K562 (cell line): ENCODE measurements around the gene FH. TPM values are rescaled to one million over a fixed set of nuclear protein-coding genes. Genes with fewer than 3 reads are reported as not detected.

Experiments used
- ATAC-seq: fragments of 200-7000 bp; cut with Tn5 transposase; 3 replicates; pipeline ENCODE4 v1.9.1; 2020; ENCODE audit warnings: moderate library complexity
- BruUV-seq: library from RNA; stranded (reverse); fragments of 400-500 nt; replicated peaks from 2 replicates; lab custom pipeline; 2021; lab: Mats Ljungman, UMichigan
- CTCF ChIA-PET: fragments of 300-600 bp; formaldehyde crosslinking; extraction: SDS; loops from one replicate; lab custom pipeline; 2021; ENCODE audit warnings: low intra/inter-chr PET ratio; lab: Yijun Ruan, JAX
- POLR2A ChIA-PET: fragments of 300-600, 350-650 bp; sonication (Branson Sonifier 250); formaldehyde crosslinking; extraction: SDS; loops from one replicate; lab custom pipeline; 2021; ENCODE audit warnings: antibody characterized with exemption, inconsistent platforms; lab: Yijun Ruan, JAX
- DNase-seq, 4 experiments: peaks; one replicate each; pipeline versions ENCODE4 v3.0.0 to v3.0.0-alpha.2; 2011 to 2018; ENCODE audit warnings: low spot score in 3 of 4, mixed read lengths in 3 of 4; ENCODE audit errors: extremely low read depth in 1 of 4
- FAIRE-seq: peaks from 2 replicates; lab custom pipeline; 2011; peaks lifted over from hg19 to GRCh38; lab: Jason Lieb, UNC
- H2AFZ ChIP-seq: 2 replicates; pipeline ENCODE4 v1.6.0; 2011; ENCODE audit warnings: low read depth, low read length, control low read depth, inconsistent platforms
- H3K27ac ChIP-seq: fragments of 200-600 bp; 3 replicates; pipeline ENCODE4 v1.8.0; 2011; ENCODE audit warnings: low read depth, mild to moderate bottlenecking, control low read depth, inconsistent platforms, low read length, moderate library complexity, mixed read lengths; ENCODE audit errors: extremely low read depth
- H3K27me3 ChIP-seq, 2 experiments: fragments of 300-600 bp in 1 of 2; 2 replicates in 1 of 2; 3 replicates in 1 of 2; pipeline versions ENCODE4 v1.6.0 to v1.8.0; 2011; ENCODE audit warnings: inconsistent platforms in 2 of 2, low read length in 2 of 2, mild to moderate bottlenecking in 1 of 2, mixed read lengths in 1 of 2, moderate library complexity in 1 of 2; ENCODE audit not compliant: control insufficient read depth in 2 of 2, insufficient read depth in 2 of 2
- H3K36me3 ChIP-seq: fragments of 300-600 bp; 3 replicates; pipeline ENCODE4 v1.8.0; 2011; ENCODE audit warnings: mild to moderate bottlenecking, low read length, inconsistent platforms; ENCODE audit not compliant: control insufficient read depth, insufficient read depth
- H3K4me1 ChIP-seq, 2 experiments: fragments of 200-600 bp in 1 of 2; replicated peaks in 1 of 2; 2 replicates in 1 of 2; 3 replicates in 1 of 2; pipeline versions ENCODE4 v1.5.1 to v1.8.0; 2011; ENCODE audit warnings: inconsistent platforms in 2 of 2, low read length in 2 of 2, mild to moderate bottlenecking in 1 of 2, mixed read lengths in 1 of 2, moderate library complexity in 1 of 2; ENCODE audit not compliant: control insufficient read depth in 2 of 2, insufficient read depth in 2 of 2
- H3K4me2 ChIP-seq: 2 replicates; pipeline ENCODE4 v1.6.1; 2011; ENCODE audit warnings: low read length, control low read depth, inconsistent platforms, mixed read lengths; ENCODE audit not compliant: insufficient read depth
- H3K4me3 ChIP-seq: fragments of 200-600 bp; sonication (generic), shearing (Covaris generic); 2 replicates; pipeline ENCODE4 v1.5.1; 2016; ENCODE audit warnings: control low read depth, inconsistent platforms
- H3K79me2 ChIP-seq: fragments of 200-600 bp; 3 replicates; pipeline ENCODE4 v1.8.0; 2011; ENCODE audit warnings: low read length, inconsistent platforms; ENCODE audit not compliant: control insufficient read depth, insufficient read depth
- H3K9ac ChIP-seq, 2 experiments: 2 replicates each; pipeline versions ENCODE4 v1.6.0 to v1.6.1; 2011; ENCODE audit warnings: low read depth in 2 of 2, low read length in 2 of 2, control low read depth in 1 of 2, inconsistent platforms in 1 of 2, mild to moderate bottlenecking in 1 of 2, mixed read lengths in 1 of 2; ENCODE audit not compliant: insufficient read depth in 1 of 2
- H3K9me1 ChIP-seq: one replicate; pipeline ENCODE4 v1.6.0; 2011; ENCODE audit warnings: inconsistent platforms, mild to moderate bottlenecking, low read length, moderate library complexity; ENCODE audit not compliant: control insufficient read depth, insufficient read depth
- H3K9me3 ChIP-seq: replicated peaks from 2 replicates; pipeline ENCODE4 v1.5.1; 2011; ENCODE audit warnings: low read depth, low read length, inconsistent platforms; ENCODE audit not compliant: control insufficient read depth, insufficient read depth
- H4K20me1 ChIP-seq: replicated peaks from 2 replicates; pipeline ENCODE4 v1.6.1; 2011; ENCODE audit warnings: low read length, inconsistent platforms, mixed read lengths; ENCODE audit not compliant: control insufficient read depth, insufficient read depth
- ELF4 ChIP-seq: fragments of 450-650 bp; formaldehyde crosslinking; IDR thresholded peaks from 2 replicates; pipeline ENCODE4 v1.4.0; 2022; ENCODE audit warnings: missing genetic modification characterization
- FOXA1 ChIP-seq: fragments of 450-650 bp; IDR thresholded peaks from 2 replicates; pipeline ENCODE4 v1.6.1; 2016; ENCODE audit warnings: mild to moderate bottlenecking, borderline replicate concordance
- FOXM1 ChIP-seq, 2 experiments: fragments of 450-650 bp in 1 of 2; sonication (generic) in 1 of 2; formaldehyde crosslinking in 1 of 2; IDR thresholded peaks; 2 replicates each; pipeline versions ENCODE4 v1.6.1 to v1.9.0; 2017 to 2022; ENCODE audit warnings: low read depth in 2 of 2, mild to moderate bottlenecking in 2 of 2, missing genetic modification reagents in 1 of 2, moderate library complexity in 1 of 2
- MAFK ChIP-seq: IDR thresholded peaks from 2 replicates; pipeline ENCODE4 v1.6.1; 2011; ENCODE audit warnings: low read length, improper control_type of control experiment
- MEIS2 ChIP-seq: fragments of 450-650 bp; IDR thresholded peaks from 2 replicates; pipeline ENCODE4 v1.6.1; 2014; ENCODE audit warnings: mild to moderate bottlenecking; ENCODE audit not compliant: partially characterized antibody
- MYNN ChIP-seq, 2 experiments: sonication (generic); formaldehyde crosslinking in 1 of 2; IDR thresholded peaks; 2 replicates each; pipeline versions ENCODE4 v1.5.0 to v1.6.1; 2016 to 2020; ENCODE audit warnings: antibody characterized with exemption in 1 of 2, missing genetic modification reagents in 1 of 2
- RREB1 ChIP-seq: fragments of 250-450 bp; sonication (Bioruptor Pico); IDR thresholded peaks from 2 replicates; pipeline ENCODE4 v1.4.0; 2020
- USF2 ChIP-seq: sonication (generic); formaldehyde crosslinking; IDR thresholded peaks from 2 replicates; pipeline ENCODE4 v1.5.0; 2020; ENCODE audit warnings: missing genetic modification reagents
- ZNF121 ChIP-seq: sonication (generic); formaldehyde crosslinking; conservative IDR thresholded peaks from 2 replicates; pipeline ENCODE4 v1.8.0; 2022; ENCODE audit warnings: missing genetic modification reagents
- WGBS: fragments of 100-300 bp; shearing (Covaris generic); methylation state at CpG from one replicate; pipeline ENCODE4 v1.1.6; 2016; ENCODE audit warnings: low coverage, mixed read lengths; ENCODE audit not compliant: insufficient coverage; ENCODE audit errors: missing lambda C conversion rate; 5-methylcytosine and 5-hydroxymethylcytosine counted together
- in situ Hi-C: fragments of 300-500 bp; cut with MboI; formaldehyde crosslinking; loops from 4 replicates; pipeline ENCODE4 v1.15.0; 2018; ENCODE audit warnings: inconsistent platforms, mixed read lengths
- intact Hi-C: fragments of 100-400 bp; cut with micrococcal nuclease; formaldehyde crosslinking; loops from 2 replicates; pipeline ENCODE4 v1.14.2; 2022
- polyA plus RNA-seq, 8 experiments: library from polyadenylated mRNA; depleted of rRNA in 4 of 8; stranded (reverse) in 5 of 8; unstranded in 3 of 8; fragments of >200 nt; fragmentation: Nextera tagmentation in 2 of 8; fragmentation: Illumina TruSeq in 1 of 8; extraction: Ambion mirVana in 2 of 8; extraction: Trizol in 1 of 8; gene quantifications; 2 replicates each; pipeline versions ENCODE4 v1.2.1 to v1.2.3, GENCODE V29; 2011 to 2014; ENCODE audit warnings: inconsistent platforms in 1 of 8, missing spikeins in 1 of 8
- total RNA-seq, 7 experiments: library from RNA; depleted of rRNA in 6 of 7; stranded (reverse); fragments of >200 nt in 6 of 7; fragmentation: Illumina TruSeq in 2 of 7; extraction: Trizol in 2 of 7; gene quantifications; 2 replicates each; pipeline versions ENCODE4 v1.2.1 to v1.2.3, GENCODE V29; 2011 to 2021; ENCODE audit warnings: low replicate concordance in 1 of 7

FH gene
- total and polyA plus RNA-seq, 9 of the 15 experiments (the other 6 are each of a cell fraction or from before 2014, with no cell fraction given): 117 to 240 (median 211) TPM

GRCh38 chr1:241557031-241557430, 37.5 kb upstream of the FH start:
- Histone ChIP-seq H3K4me1 (0 out of 5 replicates have a peak, but pooled peaks cover 0 to 3% of the 10 kb centered on the region in 2 experiments), H3K36me3 (no peaks in the 10 kb centered on the region), H2AFZ (no peak overlapping the region), H3K9ac (no peak overlapping the region), H4K20me1 (no peaks in the 10 kb centered on the region), H3K27me3 (peaks cover 8 to 9% of the 10 kb centered on the region in 2 experiments; a peak in 2 of 5 replicates), H3K79me2 (no peaks in the 10 kb centered on the region), H3K4me2 (no peak overlapping the region), H3K4me3 (no peak overlapping the region), H3K27ac (no peak overlapping the region), H3K9me3 (no peaks in the 10 kb centered on the region), H3K9me1 (no peaks in the 10 kb centered on the region)
- POLR2A ChIA-PET: no interaction called here
- CTCF ChIA-PET: no interaction called here
- ATAC-seq (no peak), FAIRE-seq (no peak), DNase-seq (no peak)
- in situ Hi-C loops: no loop called here
- no TSS peak for BruUV-seq
- no peak for TF ChIP-seq FOXA1
- no peak for TF ChIP-seq ZNF121
- TF ChIP-seq MYNN (IDR thresholded peaks at IDR 0.05): no peak
- TF ChIP-seq MYNN (CRISPR knock-in tag; IDR thresholded peaks at IDR 0.05): no peak
- TF ChIP-seq USF2 (CRISPR knock-in tag): no peak
- intact Hi-C loops: no loop called here
- 16% methylated on average over 5 of the region's 5 CpGs for WGBS

- Histone ChIP-seq H3K27me3 (peaks cover 6 to 9% of the 10 kb centered on the region in 2 experiments; a peak in 2 of 5 replicates), H3K9me1 (no peaks in the 10 kb centered on the region), H3K9me3 (no peaks in the 10 kb centered on the region), H3K4me1 (peaks cover 0 to 9% of the 10 kb centered on the region in 2 experiments; a peak in 2 of 5 replicates), H3K79me2 (no peaks in the 10 kb centered on the region), H2AFZ (no peak overlapping the region), H3K9ac (no peak overlapping the region), H3K4me2 (no peak overlapping the region), H3K4me3 (no peak overlapping the region), H3K36me3 (no peaks in the 10 kb centered on the region), H3K27ac (no peak overlapping the region), H4K20me1 (no peaks in the 10 kb centered on the region)
- ATAC-seq: no peak
- no TSS peak for BruUV-seq
- ChIA-PET POLR2A (interaction anchor here (0.6 to 1.3 kb wide), 3 partner anchors 10 to 405 kb away, joined by 3 to 5 read pairs (median 3); no protein-coding TSS in a partner anchor), CTCF (no interaction called here)
- intact Hi-C loops: no loop called here
- no peak for FAIRE-seq
- DNase-seq: no peak
- in situ Hi-C loops: no loop called here
- WGBS: 12% methylated on average over 3 of the region's 3 CpGs
- TF ChIP-seq MAFK (no peak), MEIS2 (peak; percentile 65), ELF4 (no peak), FOXM1 (IDR thresholded peaks at IDR 0.05; ENCODE audit: low read depth) (no peak), FOXM1 (CRISPR knock-in tag; IDR thresholded peaks at IDR 0.05; ENCODE audit: low read depth) (no peak), RREB1 (CRISPR knock-in tag) (no peak)
Measured at GRCh38 chr1:241555526-241555925, 36.0 kb upstream of the FH start.
